MM.1S (cell line): ENCODE results near the gene TYK2.

Experiments used
- DNase-seq: peaks from one replicate; pipeline ENCODE4 v3.0.0-alpha.2; 2015
- H2AFZ ChIP-seq: fragments of 300-600 bp; sonication (generic); 2 replicates; pipeline ENCODE4 v1.6.0; 2016; ENCODE audit warnings: antibody characterized with exemption, low read length
- H3F3A ChIP-seq: fragments of 300-600 bp; sonication (generic); 2 replicates; pipeline ENCODE4 v1.6.1; 2016; ENCODE audit warnings: mild to moderate bottlenecking, antibody characterized with exemption, low read length, moderate library complexity, mixed read lengths; ENCODE audit not compliant: insufficient read depth
- H3K27ac ChIP-seq: fragments of 300-600 bp; sonication (generic); 2 replicates; pipeline ENCODE4 v1.5.1; 2016; ENCODE audit warnings: mild to moderate bottlenecking, low read length
- H3K27me3 ChIP-seq: fragments of 300-600 bp; sonication (generic); replicated peaks from 2 replicates; pipeline ENCODE4 v1.6.0; 2016; ENCODE audit warnings: low read length; ENCODE audit not compliant: insufficient read depth
- H3K36me3 ChIP-seq: fragments of 300-600 bp; sonication (generic); replicated peaks from 2 replicates; pipeline ENCODE4 v1.6.1; 2016; ENCODE audit warnings: mild to moderate bottlenecking, low read length, mixed read lengths; ENCODE audit not compliant: insufficient read depth
- H3K4me1 ChIP-seq: fragments of 300-600 bp; sonication (generic); 2 replicates; pipeline ENCODE4 v1.6.1; 2016; ENCODE audit warnings: low read length, mixed read lengths
- H3K4me2 ChIP-seq: fragments of 300-600 bp; sonication (generic); 2 replicates; pipeline ENCODE4 v1.6.0; 2016; ENCODE audit warnings: low read depth, low read length
- H3K4me3 ChIP-seq: fragments of 300-600 bp; sonication (generic); 2 replicates; pipeline ENCODE4 v1.5.1; 2016; ENCODE audit warnings: low read length, mixed read lengths
- H3K79me2 ChIP-seq: fragments of 300-600 bp; sonication (generic); 2 replicates; pipeline ENCODE4 v1.6.1; 2016; ENCODE audit warnings: mixed run types, low read length, mixed read lengths
- H3K9ac ChIP-seq: fragments of 300-600 bp; sonication (generic); 2 replicates; pipeline ENCODE4 v1.6.1; 2016; ENCODE audit warnings: low read length, mixed read lengths
- H3K9me2 ChIP-seq: fragments of 300-600 bp; sonication (generic); replicated peaks from 2 replicates; pipeline ENCODE4 v1.6.1; 2016; ENCODE audit warnings: mild to moderate bottlenecking, low read length, mixed read lengths; ENCODE audit not compliant: insufficient read depth
- H3K9me3 ChIP-seq: fragments of 300-600 bp; sonication (generic); replicated peaks from 2 replicates; pipeline ENCODE4 v1.6.1; 2016; ENCODE audit warnings: mild to moderate bottlenecking, low read length, mixed read lengths; ENCODE audit not compliant: insufficient read depth
- H4K20me1 ChIP-seq: fragments of 300-600 bp; sonication (generic); 2 replicates; pipeline ENCODE4 v1.6.1; 2016; ENCODE audit warnings: mild to moderate bottlenecking, low read length, moderate library complexity, mixed read lengths; ENCODE audit not compliant: insufficient read depth
- CTCF ChIP-seq: fragments of 300-600 bp; sonication (generic); IDR thresholded peaks from 2 replicates; pipeline ENCODE4 v1.5.1; 2016; ENCODE audit warnings: antibody characterized with exemption, low read length, mixed read lengths
- EZH2 ChIP-seq: fragments of 300-600 bp; sonication (generic); optimal IDR thresholded peaks from 2 replicates; pipeline ENCODE3; 2017; ENCODE audit warnings: low read depth, mild to moderate bottlenecking, antibody characterized with exemption, low read length, mixed read lengths
- EZH2phosphoT487 ChIP-seq: fragments of 300-600 bp; sonication (generic); IDR thresholded peaks from 2 replicates; pipeline ENCODE4 v1.6.1; 2018; ENCODE audit warnings: antibody characterized with exemption, low read length

The TYK2 gene

DNA sequence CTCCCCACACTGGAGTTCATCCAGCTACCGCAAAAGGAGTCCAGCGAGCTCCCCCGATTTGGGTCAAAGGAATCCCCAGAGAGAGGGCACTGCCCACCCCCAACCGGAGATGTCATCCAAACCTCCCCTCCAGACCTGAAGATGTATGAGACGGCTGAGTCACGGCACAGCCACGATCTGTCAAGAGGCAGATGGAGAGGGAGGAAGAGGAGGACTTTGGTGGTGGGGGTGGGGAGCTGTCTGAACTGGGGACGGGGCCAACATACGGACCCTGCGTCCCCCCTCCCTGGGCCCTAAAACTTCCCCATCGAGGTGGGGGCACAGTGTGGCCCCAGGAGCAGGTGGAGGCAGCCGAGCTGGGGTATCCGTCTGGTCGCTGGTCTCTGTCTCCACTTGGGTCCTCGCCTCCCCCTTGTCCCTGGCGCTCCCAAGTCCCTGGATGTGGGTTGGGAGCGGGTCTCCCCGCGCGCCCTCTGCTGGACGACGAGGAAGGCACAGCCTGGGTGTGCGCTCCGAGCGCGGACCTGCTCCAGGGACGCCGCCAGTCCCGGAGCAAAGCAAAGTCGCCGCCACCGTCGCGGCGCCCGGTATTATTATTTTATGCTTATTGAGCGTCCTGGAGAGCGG, 43.8 kb upstream of the TYK2 start:
- TF ChIP-seq EZH2 = no peak
- peak; percentile 92 for TF ChIP-seq CTCF
- no peak for TF ChIP-seq EZH2phosphoT487
- H3K27me3 ChIP-seq = no peaks in the 10 kb centered on the region
- peak overlapping the region; percentile 100 for H3K4me2 ChIP-seq
- H2AFZ ChIP-seq = peak overlapping the region; percentile 93
- peaks cover 50% of the 10 kb centered on the region for H3K79me2 ChIP-seq
- H3K4me1 ChIP-seq = peaks cover 48% of the 10 kb centered on the region
- no peaks in the 10 kb centered on the region for H4K20me1 ChIP-seq
- H3K9ac ChIP-seq = peak overlapping the region; percentile 83
- H3K4me3 ChIP-seq = peak overlapping the region; percentile 83
- H3K9me3 ChIP-seq = no peaks in the 10 kb centered on the region
- H3K27ac ChIP-seq = peak overlapping the region; percentile 65; the same call in 1 of the 2 replicates
- H3K36me3 ChIP-seq = no peaks in the 10 kb centered on the region
- H3K9me2 ChIP-seq = no peaks in the 10 kb centered on the region
- H3F3A ChIP-seq = peaks cover 44% of the 10 kb centered on the region
- peak; percentile 61 for DNase-seq

GRCh38 chr19:10422846-10423245, 42.5 kb upstream of the TYK2 start:
- H3K9me2 ChIP-seq = no peaks in the 10 kb centered on the region
- H4K20me1 ChIP-seq = no peaks in the 10 kb centered on the region
- H2AFZ ChIP-seq = no peak overlapping the region
- no peaks in the 10 kb centered on the region for H3K36me3 ChIP-seq
- H3K27me3 ChIP-seq = no peaks in the 10 kb centered on the region
- H3K9ac ChIP-seq = no peak overlapping the region
- DNase-seq = no peak
- H3K27ac ChIP-seq = no peak overlapping the region
- H3K4me2 ChIP-seq = no peak overlapping the region
- H3K9me3 ChIP-seq = no peaks in the 10 kb centered on the region
- peaks cover 41% of the 10 kb centered on the region for H3K4me1 ChIP-seq
- peaks cover 45% of the 10 kb centered on the region for H3F3A ChIP-seq
- H3K4me3 ChIP-seq = no peak overlapping the region
- no peak for TF ChIP-seq EZH2phosphoT487
- H3K79me2 ChIP-seq = peaks cover 47% of the 10 kb centered on the region

DNA sequence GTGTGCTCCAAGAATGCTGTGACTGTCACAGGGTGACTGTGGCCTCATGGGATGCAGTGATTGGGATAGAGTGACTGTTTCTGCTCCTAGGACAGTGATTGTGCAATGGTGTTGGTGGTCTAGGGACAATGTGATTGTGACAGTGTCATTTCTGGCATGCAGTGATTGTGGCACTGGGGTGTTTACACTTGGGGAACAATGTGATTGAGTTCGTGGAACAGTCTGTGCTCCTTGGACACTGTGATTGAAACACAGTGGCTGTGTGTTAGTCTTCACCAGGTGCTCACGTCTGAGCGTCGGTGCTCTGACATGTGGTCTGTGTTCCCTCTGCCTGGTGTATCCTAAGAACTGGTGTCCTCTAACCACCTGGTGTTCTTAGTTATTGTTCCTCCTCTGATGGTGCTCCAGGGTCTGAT, 41.7 kb upstream of the TYK2 start:
- DNase-seq = no peak
- no peak for TF ChIP-seq CTCF
- TF ChIP-seq EZH2 = no peak
- no peak for TF ChIP-seq EZH2phosphoT487
- Histone ChIP-seq H3K27me3 (no peaks in the 10 kb centered on the region), H3K4me2 (peak overlapping the region; percentile 95), H3F3A (peaks cover 44% of the 10 kb centered on the region), H3K9me3 (no peaks in the 10 kb centered on the region), H3K36me3 (no peaks in the 10 kb centered on the region), H3K27ac (no peak overlapping the region), H2AFZ (no peak overlapping the region), H3K4me1 (peaks cover 34% of the 10 kb centered on the region), H3K4me3 (peak overlapping the region; percentile 81; the same call in 1 of the 2 replicates), H3K79me2 (peaks cover 44% of the 10 kb centered on the region), H3K9me2 (no peaks in the 10 kb centered on the region), H3K9ac (no peak overlapping the region), H4K20me1 (no peaks in the 10 kb centered on the region)
